Muscle layer of colon (tissue), 2 donors: ENCODE measurements around the gene BUD23.
A peak's percentile ranks its signal among the peaks of the same experiment; 100 is the strongest.

Source experiments
- H3K27ac ChIP-seq: one replicate; pipeline ENCODE4 v1.7.0; 2013; ENCODE audit warnings: low read depth, mild to moderate bottlenecking, low read length, moderate library complexity
- H3K27me3 ChIP-seq, 2 donors: one replicate each; pipeline ENCODE4 v1.7.0; 2013; ENCODE audit warnings: low read length in 2 of 2, mild to moderate bottlenecking in 2 of 2; ENCODE audit not compliant: insufficient read depth in 2 of 2, control insufficient read depth in 1 of 2
- H3K36me3 ChIP-seq: one replicate; pipeline ENCODE4 v1.7.0; 2013; ENCODE audit warnings: mild to moderate bottlenecking, low read length; ENCODE audit not compliant: insufficient read depth
- H3K4me1 ChIP-seq: one replicate; pipeline ENCODE4 v1.7.0; 2013; ENCODE audit warnings: mild to moderate bottlenecking, low read length; ENCODE audit not compliant: insufficient read depth
- H3K4me3 ChIP-seq, 2 donors: one replicate each; pipeline ENCODE4 v1.7.0; 2013; ENCODE audit warnings: low read length in 2 of 2, low read depth in 1 of 2, mild to moderate bottlenecking in 1 of 2, moderate library complexity in 1 of 2
- H3K9ac ChIP-seq: one replicate; pipeline ENCODE4 v1.7.0; 2013; ENCODE audit warnings: low read length
- H3K9me3 ChIP-seq: one replicate; pipeline ENCODE4 v1.7.0; 2013; ENCODE audit warnings: mild to moderate bottlenecking, low read length
- donor health status: abdominal sarcoma.
- donor health status: Adenocarcinoma of cecum.

BUD23 gene

DNA sequence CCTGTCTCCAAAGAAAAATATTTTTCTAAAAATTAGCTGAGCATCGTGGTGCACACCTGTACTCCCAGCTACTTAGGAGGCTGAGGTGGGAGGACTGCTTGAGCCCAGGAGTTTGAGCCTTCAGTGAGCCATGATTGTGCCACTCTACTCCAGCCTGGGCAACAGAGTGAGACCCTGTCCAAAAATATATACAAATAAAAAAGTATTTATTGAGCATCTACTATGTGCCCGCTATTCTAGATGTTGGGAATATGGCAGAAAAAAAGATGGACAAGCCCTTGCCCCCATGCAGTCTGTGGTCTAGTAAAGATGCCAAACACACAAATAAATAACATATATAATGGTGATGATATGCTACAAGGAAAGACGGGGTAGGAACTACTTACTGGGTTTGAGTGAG lies 40.4 kb downstream of the BUD23 start:
- no peaks in the 10 kb centered on the region for H3K27me3 ChIP-seq
- no peak overlapping the region for H3K9ac ChIP-seq
- H3K4me1 ChIP-seq = peaks cover 11% of the 10 kb centered on the region
- H3K27ac ChIP-seq = no peak overlapping the region
- H3K9me3 ChIP-seq = no peaks in the 10 kb centered on the region
- H3K4me3 ChIP-seq = no peak overlapping the region
- H3K36me3 ChIP-seq = no peaks in the 10 kb centered on the region

DNA sequence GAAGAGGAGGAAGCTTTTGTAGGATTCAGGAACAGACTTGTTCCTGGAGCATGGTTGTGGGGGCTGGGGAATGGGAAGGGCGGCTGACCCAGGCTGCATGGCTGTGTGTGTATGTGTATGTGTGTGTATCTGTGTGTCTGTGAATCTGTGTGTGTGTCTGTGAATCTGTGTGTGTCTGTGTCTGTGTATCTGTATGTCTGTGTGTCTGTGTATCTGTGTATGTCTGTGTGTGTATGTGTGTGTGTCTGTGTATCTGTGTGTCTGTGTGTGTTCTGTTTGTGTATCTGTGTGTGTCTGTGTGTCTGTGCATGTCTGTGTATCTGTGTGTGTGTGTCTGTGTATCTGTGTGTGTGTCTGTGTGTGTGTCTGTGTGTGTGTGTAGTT lies 42.7 kb downstream of the BUD23 start:
- no peaks in the 10 kb centered on the region for H3K36me3 ChIP-seq
- H3K27ac ChIP-seq = no peak overlapping the region
- H3K4me1 ChIP-seq = peaks cover 6% of the 10 kb centered on the region
- no peaks in the 10 kb centered on the region for H3K27me3 ChIP-seq
- H3K4me3 ChIP-seq = no peak overlapping the region
- no peaks in the 10 kb centered on the region for H3K9me3 ChIP-seq
- no peak overlapping the region for H3K9ac ChIP-seq

DNA sequence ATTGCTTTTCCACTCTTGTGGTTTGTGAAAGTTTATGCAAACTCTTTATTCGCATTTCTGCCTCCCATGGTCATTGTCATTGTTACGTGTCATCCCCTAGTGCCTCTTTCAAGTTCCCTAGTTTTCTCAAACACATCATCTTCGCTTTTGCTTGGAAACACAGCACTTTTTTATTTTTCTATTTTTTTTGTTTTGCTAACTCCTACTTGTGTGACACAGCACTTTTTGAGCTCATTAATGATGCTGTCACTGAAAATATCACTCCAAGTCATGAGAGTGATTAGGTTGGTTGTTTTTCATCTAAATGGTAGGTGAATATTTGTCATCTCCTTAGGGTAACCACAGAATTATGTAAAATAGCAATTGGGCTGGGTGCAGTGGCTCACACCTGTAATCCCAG lies 44.6 kb downstream of the BUD23 start:
- no peaks in the 10 kb centered on the region for H3K4me1 ChIP-seq
- H3K36me3 ChIP-seq = no peaks in the 10 kb centered on the region
- no peak overlapping the region for H3K4me3 ChIP-seq
- no peaks in the 10 kb centered on the region for H3K27me3 ChIP-seq
- H3K27ac ChIP-seq = no peak overlapping the region
- H3K9me3 ChIP-seq = no peaks in the 10 kb centered on the region
- no peak overlapping the region for H3K9ac ChIP-seq

DNA sequence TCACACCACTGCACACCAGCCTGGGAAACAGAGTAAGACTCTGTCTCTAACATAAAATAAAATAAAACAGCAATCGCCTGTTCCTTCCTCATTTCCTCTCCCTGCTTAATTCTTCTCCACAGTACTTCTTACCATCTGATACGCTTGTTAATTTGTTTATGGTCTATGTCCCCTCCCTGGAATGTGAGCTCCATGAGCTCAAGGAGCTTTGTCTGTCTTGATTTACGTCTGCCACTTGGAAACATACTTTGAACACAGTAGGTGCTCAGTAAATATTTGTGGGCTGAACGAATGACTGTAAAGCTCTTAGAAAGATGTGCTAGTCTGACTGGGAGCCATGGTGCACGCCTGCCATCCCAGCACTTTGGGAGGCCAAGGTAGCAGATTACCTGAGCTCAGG lies 45.2 kb downstream of the BUD23 start:
- H3K4me1 ChIP-seq = no peaks in the 10 kb centered on the region
- no peak overlapping the region for H3K27ac ChIP-seq
- no peaks in the 10 kb centered on the region for H3K27me3 ChIP-seq
- H3K9me3 ChIP-seq = no peaks in the 10 kb centered on the region
- H3K36me3 ChIP-seq = no peaks in the 10 kb centered on the region
- H3K4me3 ChIP-seq = no peak overlapping the region
- H3K9ac ChIP-seq = no peak overlapping the region

DNA sequence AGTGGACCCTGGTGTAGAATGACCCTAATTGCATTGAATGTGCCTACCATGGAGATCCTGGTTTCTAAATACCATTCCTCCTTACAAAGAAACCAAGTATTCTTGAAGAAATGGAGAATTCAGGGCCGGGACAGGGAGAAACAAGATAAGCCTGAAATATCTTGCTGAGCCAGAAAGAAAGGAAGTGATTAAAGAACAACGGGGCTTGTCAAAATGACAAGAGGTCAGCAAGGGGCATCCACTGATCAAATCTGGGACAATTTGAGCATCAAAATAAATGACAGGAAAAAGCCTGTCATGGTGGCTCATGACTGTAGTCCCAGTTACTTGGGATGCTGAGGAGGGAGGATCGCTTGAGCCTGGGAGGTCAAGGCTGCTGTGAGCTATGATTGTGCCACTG lies 47.1 kb downstream of the BUD23 start:
- Histone ChIP-seq H3K27ac (no peak overlapping the region), H3K27me3 (no peaks in the 10 kb centered on the region), H3K9ac (no peak overlapping the region), H3K36me3 (no peaks in the 10 kb centered on the region), H3K9me3 (no peaks in the 10 kb centered on the region), H3K4me3 (no peak overlapping the region), H3K4me1 (no peaks in the 10 kb centered on the region)

DNA sequence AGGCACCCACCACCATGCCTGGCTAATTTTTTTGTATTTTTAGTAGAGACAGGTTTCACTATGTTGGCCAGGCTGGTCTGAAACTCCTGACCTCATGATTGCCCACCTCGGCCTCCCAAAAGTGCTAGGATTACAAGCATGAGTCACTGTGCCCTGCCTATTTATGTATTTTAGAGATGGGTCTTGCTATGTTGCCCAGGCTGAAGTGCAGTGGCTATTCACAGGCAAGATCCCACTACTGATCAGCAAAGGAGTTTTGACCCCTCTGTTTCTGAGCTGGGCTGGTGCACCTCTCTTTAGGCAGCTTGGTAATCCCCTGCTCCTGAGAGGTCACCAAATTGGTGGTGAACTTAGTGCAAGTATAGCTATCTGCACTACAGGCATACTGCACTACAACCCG lies 49.0 kb downstream of the BUD23 start:
- Histone ChIP-seq H3K27me3 (no peaks in the 10 kb centered on the region), H3K36me3 (peaks cover 15% of the 10 kb centered on the region), H3K4me3 (no peak overlapping the region), H3K9me3 (no peaks in the 10 kb centered on the region), H3K4me1 (peaks cover under 1% of the 10 kb centered on the region), H3K27ac (no peak overlapping the region), H3K9ac (no peak overlapping the region)

DNA sequence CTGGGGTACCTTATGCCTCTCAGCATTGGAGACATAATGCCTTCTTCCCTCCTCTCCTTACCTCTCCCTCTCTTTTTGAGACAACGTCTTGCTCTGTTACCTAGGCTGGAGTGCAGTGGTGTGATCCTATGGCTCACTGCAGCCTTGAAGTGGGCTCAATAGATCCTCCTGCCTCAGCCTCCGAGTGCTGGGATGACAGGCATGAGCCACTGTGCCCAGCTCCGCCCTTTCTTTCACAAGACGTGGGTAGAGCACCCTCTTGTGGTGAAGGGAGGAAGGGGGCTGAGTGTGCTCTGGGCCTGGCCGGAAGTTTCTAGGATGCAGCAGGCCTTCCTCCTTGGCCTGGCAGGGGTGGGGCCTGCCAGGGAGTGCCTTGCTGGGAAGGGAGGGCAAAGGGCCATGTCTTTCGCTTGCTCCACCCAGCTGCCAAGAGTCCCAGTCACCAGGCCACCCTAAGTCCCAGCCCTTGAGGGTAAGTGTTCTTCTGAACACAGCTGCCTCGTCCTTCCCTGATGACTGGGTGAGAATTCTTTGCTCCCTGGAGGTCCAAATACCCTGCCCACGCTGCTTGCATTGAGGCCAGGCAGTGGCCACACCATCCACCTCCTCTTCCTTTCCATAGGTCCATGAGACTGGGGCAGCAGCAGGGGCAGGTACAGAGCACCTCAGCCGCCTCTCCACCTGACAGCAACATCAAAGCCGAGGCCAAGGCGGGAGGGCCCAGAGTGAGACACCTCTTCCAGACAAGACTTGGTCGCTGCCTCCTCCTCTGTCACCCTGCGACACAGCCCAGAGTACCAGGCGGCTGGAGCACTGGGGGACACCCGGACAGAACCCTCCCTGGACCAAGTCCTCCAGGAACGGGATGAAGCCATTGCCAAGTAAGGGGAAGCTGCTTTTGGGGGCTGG lies 51.5 kb downstream of the BUD23 start:
- Histone ChIP-seq H3K4me3 (no peak overlapping the region), H3K36me3 (peaks cover 15% of the 10 kb centered on the region), H3K27ac (no peak overlapping the region), H3K27me3 (no peaks in the 10 kb centered on the region), H3K9ac (no peak overlapping the region), H3K9me3 (no peaks in the 10 kb centered on the region), H3K4me1 (peaks cover 7% of the 10 kb centered on the region)

DNA sequence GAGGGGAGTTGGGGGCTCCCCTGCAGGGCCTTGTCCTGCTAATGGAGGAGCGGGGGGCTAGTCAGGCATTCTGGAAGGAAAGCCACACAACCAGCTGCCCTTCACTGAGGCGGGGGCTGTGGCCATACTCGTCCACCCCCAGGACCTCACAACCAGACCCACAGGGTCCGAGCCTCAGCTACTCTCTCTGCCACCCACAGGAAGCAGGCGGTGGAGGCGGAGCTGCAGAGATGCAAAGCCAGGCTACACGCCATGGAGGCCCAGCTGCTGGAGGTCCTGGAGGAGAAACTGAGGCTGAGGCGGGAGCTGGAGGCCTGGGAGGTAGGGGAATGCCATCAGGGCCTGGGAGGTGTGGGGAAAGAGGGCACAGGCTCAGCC lies 52.1 kb downstream of the BUD23 start:
- peaks cover 15% of the 10 kb centered on the region for H3K36me3 ChIP-seq
- no peaks in the 10 kb centered on the region for H3K9me3 ChIP-seq
- H3K4me3 ChIP-seq = no peak overlapping the region
- H3K27ac ChIP-seq = no peak overlapping the region
- peaks cover 7% of the 10 kb centered on the region for H3K4me1 ChIP-seq
- no peaks in the 10 kb centered on the region for H3K27me3 ChIP-seq
- no peak overlapping the region for H3K9ac ChIP-seq

DNA sequence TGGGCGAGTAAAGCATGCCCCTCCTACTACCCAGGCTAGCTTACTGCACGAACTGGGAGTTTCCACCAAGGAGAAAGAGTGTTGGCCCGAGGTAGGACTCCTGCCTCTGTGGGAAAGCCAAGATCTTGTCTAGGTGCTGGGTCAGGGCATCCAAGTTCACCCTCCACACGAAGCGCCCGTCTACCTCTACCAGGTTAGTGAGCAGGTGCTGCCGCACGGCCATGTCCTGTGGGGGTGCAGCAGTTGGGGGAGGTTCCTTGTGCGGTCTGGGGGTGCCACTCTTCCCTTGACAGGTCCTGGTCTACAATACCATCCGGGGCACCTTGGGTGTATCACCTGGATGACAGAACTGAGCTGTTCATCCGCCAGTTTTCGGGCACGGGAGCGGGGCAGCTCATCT lies 53.5 kb downstream of the BUD23 start:
- H3K4me3 ChIP-seq = no peak overlapping the region
- no peak overlapping the region for H3K9ac ChIP-seq
- no peak overlapping the region for H3K27ac ChIP-seq
- no peaks in the 10 kb centered on the region for H3K9me3 ChIP-seq
- peaks cover 7% of the 10 kb centered on the region for H3K4me1 ChIP-seq
- no peaks in the 10 kb centered on the region for H3K27me3 ChIP-seq
- peaks cover 15% of the 10 kb centered on the region for H3K36me3 ChIP-seq

DNA sequence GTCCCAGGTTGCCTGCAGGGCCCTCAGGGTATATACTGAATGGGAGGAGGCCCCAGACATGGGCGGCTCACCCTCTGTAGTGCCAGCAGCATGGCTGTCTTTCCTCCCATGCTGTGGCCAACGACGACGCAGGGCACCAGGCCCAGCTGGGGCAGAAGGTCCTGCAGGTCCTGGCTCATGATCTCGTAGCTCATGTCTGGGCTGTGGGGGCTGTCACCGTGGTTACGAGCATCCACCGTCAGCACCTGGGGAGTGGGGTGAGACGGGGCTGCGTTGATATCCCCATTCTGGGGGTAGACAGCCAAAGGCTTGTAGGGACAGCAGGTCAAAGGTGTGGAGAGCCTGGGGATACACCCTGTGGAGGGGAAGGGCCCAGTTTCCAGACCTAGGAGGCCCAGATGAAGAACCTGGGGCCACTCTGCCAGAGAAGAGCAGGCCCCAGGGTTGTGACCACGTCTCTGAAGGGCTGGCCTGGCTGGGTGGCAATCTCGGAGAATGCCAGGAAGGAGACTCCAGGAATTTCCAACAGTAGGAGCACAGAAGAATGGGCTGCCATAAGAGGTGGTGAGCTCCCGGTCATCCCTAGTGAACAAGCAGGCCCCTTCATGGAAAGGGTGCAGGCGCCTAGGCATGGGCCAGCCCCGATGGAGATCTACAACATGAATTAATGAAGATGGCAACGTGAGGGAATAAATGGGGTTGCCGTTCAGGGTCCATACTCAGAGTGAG lies 54.3 kb downstream of the BUD23 start:
- Histone ChIP-seq H3K27ac (peak overlapping the region; percentile 71), H3K9ac (no peak overlapping the region)

DNA sequence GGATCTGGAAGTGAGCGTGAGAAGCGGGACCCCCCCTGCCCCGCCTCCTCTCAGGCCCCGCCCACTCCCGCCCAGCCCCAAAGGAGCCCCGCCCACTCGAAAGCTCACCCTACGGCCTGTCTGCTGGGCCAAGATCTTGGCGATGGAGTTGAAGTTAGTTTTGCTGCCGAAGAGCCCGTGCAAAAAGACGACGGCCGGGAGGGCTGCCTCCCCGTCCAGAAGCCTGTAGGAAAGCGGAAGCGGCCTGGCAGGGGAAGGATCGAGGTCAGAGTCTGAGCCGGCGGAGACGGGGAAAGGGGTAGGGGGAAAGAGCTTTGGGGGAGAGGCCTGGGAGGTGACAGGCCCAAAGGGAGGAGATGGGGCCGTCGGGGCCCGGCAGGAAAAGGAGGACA lies 54.8 kb downstream of the BUD23 start:
- Histone ChIP-seq H3K27ac (peak overlapping the region; percentile 71), H3K36me3 (peaks cover 15% of the 10 kb centered on the region), H3K9me3 (no peaks in the 10 kb centered on the region), H3K4me1 (peaks cover 7% of the 10 kb centered on the region), H3K4me3 (peak overlapping the region; percentile 67 to 73), H3K9ac (no peak overlapping the region), H3K27me3 (no peaks in the 10 kb centered on the region)

More for the DNA sequence above, 54.3 kb downstream of the BUD23 start:
- no peaks in the 10 kb centered on the region for H3K27me3 ChIP-seq
- no peaks in the 10 kb centered on the region for H3K9me3 ChIP-seq
- H3K4me3 ChIP-seq = peak overlapping the region; percentile 67 to 73
- peaks cover 7% of the 10 kb centered on the region for H3K4me1 ChIP-seq
- H3K36me3 ChIP-seq = peaks cover 15% of the 10 kb centered on the region
